ENCODE results near the gene DENND2D. TPM values are rescaled to one million over a fixed set of nuclear protein-coding genes. Genes with fewer than 3 reads are reported as not detected.

The DENND2D gene
- total and polyA plus RNA-seq, 12 donors = 37.0 to 62.9 (median 42.7) TPM

DNA sequence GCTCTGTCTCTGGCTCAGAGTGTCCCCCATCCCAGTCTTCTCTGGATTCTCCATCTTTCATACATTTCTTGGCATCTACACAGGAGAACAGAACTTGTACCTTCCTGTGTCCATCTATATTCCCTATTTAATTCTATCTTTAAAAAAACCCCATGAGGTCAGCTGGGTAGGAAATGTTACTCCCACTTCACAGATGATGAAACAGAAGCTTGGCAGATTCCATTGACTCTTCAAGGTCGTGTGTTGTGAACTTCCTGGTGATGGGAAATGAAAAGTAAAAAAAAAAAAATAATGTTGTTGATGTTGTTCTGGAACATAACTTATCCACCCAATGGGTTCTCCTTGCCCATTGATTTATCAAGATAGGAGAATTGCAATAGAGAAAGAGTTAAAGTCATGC is 35.9 kb upstream of the DENND2D start:
- TF ChIP-seq, protein P1, sequence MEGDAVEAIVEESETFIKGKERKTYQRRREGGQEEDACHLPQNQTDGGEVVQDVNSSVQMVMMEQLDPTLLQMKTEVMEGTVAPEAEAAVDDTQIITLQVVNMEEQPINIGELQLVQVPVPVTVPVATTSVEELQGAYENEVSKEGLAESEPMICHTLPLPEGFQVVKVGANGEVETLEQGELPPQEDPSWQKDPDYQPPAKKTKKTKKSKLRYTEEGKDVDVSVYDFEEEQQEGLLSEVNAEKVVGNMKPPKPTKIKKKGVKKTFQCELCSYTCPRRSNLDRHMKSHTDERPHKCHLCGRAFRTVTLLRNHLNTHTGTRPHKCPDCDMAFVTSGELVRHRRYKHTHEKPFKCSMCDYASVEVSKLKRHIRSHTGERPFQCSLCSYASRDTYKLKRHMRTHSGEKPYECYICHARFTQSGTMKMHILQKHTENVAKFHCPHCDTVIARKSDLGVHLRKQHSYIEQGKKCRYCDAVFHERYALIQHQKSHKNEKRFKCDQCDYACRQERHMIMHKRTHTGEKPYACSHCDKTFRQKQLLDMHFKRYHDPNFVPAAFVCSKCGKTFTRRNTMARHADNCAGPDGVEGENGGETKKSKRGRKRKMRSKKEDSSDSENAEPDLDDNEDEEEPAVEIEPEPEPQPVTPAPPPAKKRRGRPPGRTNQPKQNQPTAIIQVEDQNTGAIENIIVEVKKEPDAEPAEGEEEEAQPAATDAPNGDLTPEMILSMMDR (IDR thresholded peaks at IDR 0.05) = no peak
- TF ChIP-seq POLR2A (IDR thresholded peaks at IDR 0.05) = no peak
- 16 to 23% (median 18%) methylated on average over 1 of the region's 1 CpG for WGBS, 4 donors
- no peak for DNase-seq
- Histone ChIP-seq H3K36me3 (replicated peaks in 1 of 2) (no peaks in the 10 kb centered on the region), H3K4me3 (no peak overlapping the region), H3K4me1 (replicated peaks in 1 of 2) (no peaks in the 10 kb centered on the region), H3K27ac (no peak overlapping the region), H3K27me3 (peaks cover 4% of the 10 kb centered on the region), H3K9me3 (replicated peaks in 1 of 3) (no peaks in the 10 kb centered on the region)
- intact Hi-C loops (cut with DNase I) = no loop called here

DNA sequence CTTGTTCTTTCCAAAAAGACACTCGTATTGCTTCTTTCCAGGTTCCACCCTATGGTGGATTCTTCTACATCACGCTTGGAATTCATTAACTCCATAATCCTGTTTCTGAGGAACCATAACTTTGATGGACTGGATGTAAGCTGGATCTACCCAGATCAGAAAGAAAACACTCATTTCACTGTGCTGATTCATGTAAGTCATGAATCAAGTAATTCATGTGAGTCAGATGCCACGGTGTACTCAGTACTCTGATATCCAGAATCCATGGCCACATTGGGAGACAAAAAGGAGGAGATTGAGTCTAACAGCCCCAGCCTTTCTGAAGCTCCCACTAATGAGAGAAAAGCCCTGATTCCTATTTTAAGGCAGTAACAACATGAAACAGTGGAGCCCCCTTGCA is 34.4 kb upstream of the DENND2D start:
- H3K9me3 ChIP-seq (replicated peaks in 1 of 3) = no peaks in the 10 kb centered on the region
- H3K27ac ChIP-seq = no peak overlapping the region
- peaks cover 4% of the 10 kb centered on the region for H3K27me3 ChIP-seq
- 66 to 72% (median 70%) methylated on average over 3 of the region's 3 CpGs for WGBS, 4 donors
- DNase-seq = no peak
- no peak overlapping the region for H3K4me3 ChIP-seq
- no peaks in the 10 kb centered on the region for H3K4me1 ChIP-seq (replicated peaks in 1 of 2)
- TF ChIP-seq, protein P1 (IDR thresholded peaks at IDR 0.05) = no peak
- no peak for TF ChIP-seq POLR2A (IDR thresholded peaks at IDR 0.05)
- no peaks in the 10 kb centered on the region for H3K36me3 ChIP-seq (replicated peaks in 1 of 2)
- intact Hi-C loops (cut with DNase I) = no loop called here

DNA sequence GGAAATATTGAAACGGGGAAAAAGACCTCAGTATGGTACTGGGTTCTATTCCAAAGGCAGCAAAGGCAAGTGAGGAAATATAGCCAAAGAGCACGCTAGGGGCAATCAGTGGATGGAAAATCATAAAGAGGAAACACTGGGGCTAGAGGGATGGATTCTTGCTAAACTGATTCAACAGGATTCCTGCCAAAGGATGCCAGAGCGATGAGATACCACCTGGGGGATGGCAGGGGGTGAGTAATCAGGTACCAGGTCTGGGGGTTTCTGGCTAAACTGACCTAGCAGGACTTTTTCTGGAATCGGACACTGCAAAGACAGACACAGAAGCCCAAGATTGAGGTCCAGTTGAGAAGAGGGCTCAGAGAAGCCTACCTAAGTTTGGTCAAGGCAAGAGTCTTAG is 33.8 kb upstream of the DENND2D start:
- TF ChIP-seq, protein P1 (IDR thresholded peaks at IDR 0.05) = no peak
- TF ChIP-seq POLR2A (IDR thresholded peaks at IDR 0.05) = no peak
- Histone ChIP-seq H3K27ac (no peak overlapping the region), H3K36me3 (replicated peaks in 1 of 2) (no peaks in the 10 kb centered on the region), H3K9me3 (replicated peaks in 1 of 3) (no peaks in the 10 kb centered on the region), H3K4me1 (replicated peaks in 1 of 2) (no peaks in the 10 kb centered on the region), H3K27me3 (peaks cover 4% of the 10 kb centered on the region), H3K4me3 (no peak overlapping the region)
- 82 to 91% (median 86%) methylated on average over 4 of the region's 4 CpGs for WGBS, 4 donors
- DNase-seq = no peak
- intact Hi-C loops (cut with DNase I) = no loop called here

DNA sequence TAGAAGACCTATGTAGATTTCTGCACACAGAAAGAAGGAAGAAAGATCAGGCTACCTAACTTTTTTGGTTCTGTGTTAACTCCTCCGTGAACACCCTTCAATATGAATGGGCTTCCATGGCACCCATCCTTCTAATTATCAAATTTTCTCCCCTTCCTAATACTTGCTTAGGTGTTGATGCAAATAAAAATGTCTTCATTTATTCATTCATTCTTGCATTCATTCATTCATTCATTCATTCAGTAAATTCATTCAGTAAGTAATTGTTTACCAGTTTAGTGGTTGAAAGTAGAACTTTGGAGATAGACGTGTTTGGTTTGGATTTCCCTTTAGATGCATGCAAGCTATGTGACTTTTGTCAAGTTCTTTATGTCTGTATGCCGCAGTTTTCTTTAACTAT is 31.7 kb upstream of the DENND2D start:
- Histone ChIP-seq H3K27ac (no peak overlapping the region), H3K36me3 (replicated peaks in 1 of 2) (no peaks in the 10 kb centered on the region), H3K4me1 (replicated peaks in 1 of 2) (peaks cover 0 to 11% of the 10 kb centered on the region in 2 donors), H3K27me3 (peaks cover 4% of the 10 kb centered on the region), H3K4me3 (no peak overlapping the region), H3K9me3 (replicated peaks in 1 of 3) (no peaks in the 10 kb centered on the region)
- intact Hi-C loops (cut with DNase I) = no loop called here
- WGBS, 4 donors = 89 to 95% (median 91%) methylated on average over 3 of the region's 3 CpGs
- TF ChIP-seq, protein P1 (IDR thresholded peaks at IDR 0.05) = no peak
- TF ChIP-seq POLR2A (IDR thresholded peaks at IDR 0.05) = no peak
- DNase-seq = no peak
